NCI-H146 treated with DMSO at 0.1 percent for 48 hours (cell line): ENCODE measurements around the gene SEL1L3.
A peak's percentile ranks its signal among the peaks of the same experiment; 100 is the strongest.
"Not testable (repeated sequence)": the region's sequence is repeated elsewhere in the genome, so short reads cannot be mapped to it uniquely, and the experiment has no call there.

Experiments used
- DNase-seq: peaks from one replicate; lab custom pipeline; 2025; ENCODE audit not compliant: unreplicated experiment; lab: John Stamatoyannopoulos, UW

Gene SEL1L3

GRCh38 chr4:25879991-25880651 lies 17.3 kb upstream of the SEL1L3 start:
- no peak for DNase-seq

GRCh38 chr4:25879587-25879986 lies 16.8 kb upstream of the SEL1L3 start:
- no peak for DNase-seq

GRCh38 chr4:25879091-25879584 lies 16.4 kb upstream of the SEL1L3 start:
- DNase-seq, result no peak

- DNase-seq, result no peak
Measured at GRCh38 chr4:25878676-25879075, 15.9 kb upstream of the SEL1L3 start.

- DNase-seq, result no peak
Measured at GRCh38 chr4:25875281-25875745, 12.5 kb upstream of the SEL1L3 start.

- no peak for DNase-seq
Measured at GRCh38 chr4:25874655-25875054, 11.9 kb upstream of the SEL1L3 start.

GRCh38 chr4:25873632-25874129 lies 10.9 kb upstream of the SEL1L3 start:
- no peak for DNase-seq

- DNase-seq, result no peak
Measured at GRCh38 chr4:25872851-25873631, 10.3 kb upstream of the SEL1L3 start.

- no peak for DNase-seq
Measured at GRCh38 chr4:25870081-25870480, 7.3 kb upstream of the SEL1L3 start.

- DNase-seq, result no peak
Measured at GRCh38 chr4:25867781-25868294, 5.0 kb upstream of the SEL1L3 start.

GRCh38 chr4:25866401-25866800 lies 3.6 kb upstream of the SEL1L3 start:
- not testable (repeated sequence) for DNase-seq

- DNase-seq, result no peak
Measured at GRCh38 chr4:25865586-25865985, 2.8 kb upstream of the SEL1L3 start.

- no peak for DNase-seq
Measured at GRCh38 chr4:25863831-25864418, 1.1 kb upstream of the SEL1L3 start.

GRCh38 chr4:25863347-25863784 lies 578 bp upstream of the SEL1L3 start:
- peak; percentile 55 for DNase-seq

GRCh38 chr4:25861951-25862410 lies 807 bp downstream of the SEL1L3 start:
- DNase-seq, result peak; percentile 12

- no peak for DNase-seq
Measured at GRCh38 chr4:25861280-25861950, 1.4 kb downstream of the SEL1L3 start.

GRCh38 chr4:25860586-25861279 lies 2.1 kb downstream of the SEL1L3 start:
- no peak for DNase-seq

GRCh38 chr4:25859429-25860148 lies 3.2 kb downstream of the SEL1L3 start:
- peak; percentile 14 for DNase-seq

- no peak for DNase-seq
Measured at GRCh38 chr4:25857851-25858400, 4.9 kb downstream of the SEL1L3 start.
